Neural cell (in vitro differentiated cells): ENCODE results near the gene ELMOD1. TPM values are rescaled to one million over a fixed set of nuclear protein-coding genes. Genes with fewer than 3 reads are reported as not detected.

Source experiments
- H2AFZ ChIP-seq: fragments of 200-600, 300-800 bp; sonication (generic), shearing (Covaris generic); 2 replicates; pipeline ENCODE4 v1.6.0; 2014; ENCODE audit warnings: low read depth, mild to moderate bottlenecking, antibody characterized with exemption, low read length, moderate library complexity
- H3F3A ChIP-seq: fragments of 200-600 bp; shearing (Covaris generic); 2 replicates; pipeline ENCODE4 v1.6.1; 2016; ENCODE audit warnings: mild to moderate bottlenecking, moderate library complexity, mixed read lengths, antibody characterized with exemption, low read length; ENCODE audit not compliant: insufficient read depth, poor library complexity, severe bottlenecking
- H3K27ac ChIP-seq: fragments of 200-600, 300-800 bp; sonication (generic), shearing (Covaris generic); 2 replicates; pipeline ENCODE4 v1.5.1; 2014; ENCODE audit warnings: mild to moderate bottlenecking, low read length, moderate library complexity
- H3K27me3 ChIP-seq: fragments of 300-800, 200-600 bp; sonication (generic), shearing (Covaris generic); 2 replicates; pipeline ENCODE4 v1.6.0; 2014; ENCODE audit warnings: mild to moderate bottlenecking, low read depth, low read length, moderate library complexity; ENCODE audit not compliant: insufficient read depth
- H3K36me3 ChIP-seq: fragments of 300-800, 200-600 bp; sonication (generic), shearing (Covaris generic); 2 replicates; pipeline ENCODE4 v1.5.1; 2014; ENCODE audit warnings: mild to moderate bottlenecking, antibody characterized with exemption, low read length, moderate library complexity; ENCODE audit not compliant: insufficient read depth
- H3K4me2 ChIP-seq: fragments of 300-800, 200-600 bp; sonication (generic), shearing (Covaris generic); 2 replicates; pipeline ENCODE4 v1.6.0; 2014; ENCODE audit warnings: mild to moderate bottlenecking, low read length
- H3K4me3 ChIP-seq: fragments of 300-800, 200-600 bp; sonication (generic), shearing (Covaris generic); 2 replicates; pipeline ENCODE4 v1.5.1; 2014; ENCODE audit warnings: mild to moderate bottlenecking, low read length, moderate library complexity
- H3K79me2 ChIP-seq: fragments of 200-600 bp; shearing (Covaris generic); replicated peaks from 2 replicates; pipeline ENCODE4 v1.6.0; 2014; ENCODE audit warnings: mild to moderate bottlenecking, low read length, moderate library complexity; ENCODE audit not compliant: insufficient read depth
- H3K9ac ChIP-seq: fragments of 300-800, 200-600 bp; sonication (generic), shearing (Covaris generic); 2 replicates; pipeline ENCODE4 v1.6.1; 2016; ENCODE audit warnings: mild to moderate bottlenecking, low read length, mixed read lengths
- H3K9me2 ChIP-seq: fragments of 200-600 bp; shearing (Covaris generic); 2 replicates; pipeline ENCODE4 v1.6.1; 2016; ENCODE audit warnings: mild to moderate bottlenecking, low read length, mixed read lengths; ENCODE audit not compliant: insufficient read depth
- H3K9me3 ChIP-seq: fragments of 200-600, 300-800 bp; sonication (generic), shearing (Covaris generic); 2 replicates; pipeline ENCODE4 v1.6.1; 2016; ENCODE audit warnings: mild to moderate bottlenecking, mixed run types, low read length, moderate library complexity, mixed read lengths
- H4K20me1 ChIP-seq: fragments of 200-600 bp; shearing (Covaris generic); 2 replicates; pipeline ENCODE4 v1.6.1; 2016; ENCODE audit warnings: mild to moderate bottlenecking, mixed run types; ENCODE audit not compliant: insufficient read depth
- CTCF ChIP-seq: fragments of 450-650 bp; IDR thresholded peaks from 2 replicates; pipeline ENCODE4 v1.5.1; 2014; ENCODE audit warnings: antibody characterized with exemption, mild to moderate bottlenecking, moderate library complexity; ENCODE audit not compliant: poor library complexity, severe bottlenecking
- EP300 ChIP-seq: fragments of 450-650 bp; conservative IDR thresholded peaks from 2 replicates; pipeline ENCODE4 v1.6.1; 2014; ENCODE audit warnings: antibody characterized with exemption, mild to moderate bottlenecking, moderate library complexity; ENCODE audit not compliant: poor library complexity, severe bottlenecking
- EZH2 ChIP-seq: fragments of 200-600, 300-800 bp; shearing (Covaris generic), sonication (generic); IDR thresholded peaks from 2 replicates; pipeline ENCODE4 v1.6.1; 2014; ENCODE audit warnings: antibody characterized with exemption, low read length, borderline replicate concordance, mild to moderate bottlenecking; ENCODE audit not compliant: insufficient read depth, poor library complexity, severe bottlenecking
- MXI1 ChIP-seq: fragments of 450-650 bp; conservative IDR thresholded peaks from 2 replicates; pipeline ENCODE4 v1.6.1; 2014; ENCODE audit warnings: antibody characterized with exemption, mild to moderate bottlenecking; ENCODE audit not compliant: poor library complexity, severe bottlenecking
- POLR2AphosphoS5 ChIP-seq: IDR thresholded peaks from 2 replicates; pipeline ENCODE4 v1.6.1; 2012
- RAD21 ChIP-seq: fragments of 450-650 bp; conservative IDR thresholded peaks from 2 replicates; pipeline ENCODE4 v1.6.1; 2014; ENCODE audit warnings: antibody characterized with exemption, mild to moderate bottlenecking, moderate library complexity
- REST ChIP-seq: IDR thresholded peaks from 2 replicates; pipeline ENCODE4 v1.6.1; 2012; ENCODE audit warnings: borderline replicate concordance
- SMC3 ChIP-seq: fragments of 450-650 bp; conservative IDR thresholded peaks from 2 replicates; pipeline ENCODE4 v1.6.1; 2014; ENCODE audit warnings: antibody characterized with exemption, mild to moderate bottlenecking, moderate library complexity; ENCODE audit not compliant: poor library complexity
- TAF1 ChIP-seq: IDR thresholded peaks from 2 replicates; pipeline ENCODE4 v1.6.1; 2012; ENCODE audit warnings: low read depth
- polyA plus RNA-seq: library from polyadenylated mRNA; depleted of rRNA; stranded (reverse); fragments of >200 nt; gene quantifications from 2 replicates; pipeline ENCODE4 v1.2.3, GENCODE V29; 2014

The ELMOD1 gene
- polyA plus RNA-seq, 1 donor from 2014 or later = 12.5 TPM

- H3K27me3 ChIP-seq = peaks cover 58% of the 10 kb centered on the region
- H4K20me1 ChIP-seq = no peaks in the 10 kb centered on the region
- no peak overlapping the region for H2AFZ ChIP-seq
- no peak overlapping the region for H3K9ac ChIP-seq
- H3K27ac ChIP-seq = no peak overlapping the region
- H3K79me2 ChIP-seq = no peaks in the 10 kb centered on the region
- H3K4me3 ChIP-seq = no peak overlapping the region
- TF ChIP-seq POLR2AphosphoS5 (no peak), EP300 (no peak), TAF1 (no peak), SMC3 (no peak), MXI1 (no peak), RAD21 (no peak), REST (no peak), CTCF (no peak), EZH2 (no peak)
- no peaks in the 10 kb centered on the region for H3F3A ChIP-seq
- H3K36me3 ChIP-seq = no peaks in the 10 kb centered on the region
- H3K4me2 ChIP-seq = no peak overlapping the region
- H3K9me3 ChIP-seq = no peaks in the 10 kb centered on the region
- H3K9me2 ChIP-seq = no peaks in the 10 kb centered on the region
These were observed 3.5 kb upstream of the ELMOD1 start for GRCh38 chr11:107587306-107587979.

DNA sequence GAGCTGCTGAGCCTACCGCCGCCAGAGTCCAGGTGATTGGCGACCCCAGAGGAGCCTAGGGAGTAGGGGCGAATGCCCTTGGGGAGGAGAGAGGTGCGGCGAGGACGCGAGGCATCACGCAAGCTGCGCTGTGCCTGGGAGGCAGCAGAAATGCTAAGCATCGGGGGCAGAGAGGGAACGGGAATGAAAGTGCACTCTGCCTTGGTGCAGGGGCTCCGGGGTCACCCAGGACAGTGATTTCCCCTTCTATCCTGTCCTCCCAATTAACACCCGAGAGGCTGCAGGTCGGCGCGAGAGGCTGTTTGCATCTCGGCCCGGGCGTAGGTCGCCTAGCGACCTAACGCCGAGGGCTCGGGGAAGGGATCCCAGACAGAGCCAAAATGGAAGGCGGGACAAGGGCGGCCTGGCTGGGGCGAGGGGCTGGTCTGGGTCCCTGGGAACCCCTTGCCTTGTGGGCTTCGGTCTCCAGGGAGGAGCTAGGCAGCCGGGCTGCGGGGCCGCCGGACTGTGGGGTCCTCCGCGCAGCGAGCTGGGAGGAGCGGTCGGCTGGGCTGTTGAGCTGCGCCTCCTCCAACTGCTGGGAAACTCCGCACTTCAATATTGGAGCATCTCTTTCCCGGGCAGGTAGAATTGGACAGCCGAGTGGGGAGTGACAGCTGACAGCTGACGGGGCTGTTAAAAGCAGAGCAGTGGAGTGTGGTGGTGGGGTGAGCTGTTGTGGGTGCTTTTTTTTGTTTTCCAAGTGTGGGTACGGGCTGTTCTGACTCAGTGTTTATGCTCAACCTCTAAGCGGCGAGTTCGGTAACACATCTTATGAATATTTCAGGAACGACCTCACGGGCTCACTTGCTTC, 657 bp downstream of the ELMOD1 start:
- H3K9me3 ChIP-seq = no peaks in the 10 kb centered on the region
- H4K20me1 ChIP-seq = no peaks in the 10 kb centered on the region
- H3K27me3 ChIP-seq = peaks cover 95% of the 10 kb centered on the region
- H3K36me3 ChIP-seq = no peaks in the 10 kb centered on the region
- H3F3A ChIP-seq = no peaks in the 10 kb centered on the region
- H3K27ac ChIP-seq = no peak overlapping the region
- H3K9me2 ChIP-seq = no peaks in the 10 kb centered on the region
- TF ChIP-seq REST (no peak), POLR2AphosphoS5 (no peak), TAF1 (peak; percentile 31), EZH2 (no peak), MXI1 (peak; percentile 26), SMC3 (no peak), EP300 (peak; percentile 18), RAD21 (no peak), CTCF (no peak)
- peak overlapping the region; percentile 70 for H3K9ac ChIP-seq
- H3K79me2 ChIP-seq = no peaks in the 10 kb centered on the region
- peak overlapping the region; percentile 87 for H3K4me2 ChIP-seq
- peak overlapping the region; percentile 93 for H3K4me3 ChIP-seq
- H2AFZ ChIP-seq = peak overlapping the region; percentile 37
